ENCODE data around the gene TARBP1.
"Not testable (repeated sequence)": the region's sequence is repeated elsewhere in the genome, so short reads cannot be mapped to it uniquely, and the experiment has no call there.

TARBP1 gene

GRCh38 chr1:234478481-234479309 is at the start of gene TARBP1:
Gene TARBP1, minus strand, starts transcription at chr1:234479179. Its CDS starts 76 bp downstream, at chr1:234479103.
- peak; percentile 56 for DNase-seq (ENCODE audit: low read depth)

- no peak for DNase-seq (ENCODE audit: low read depth)
These were observed 49.3 kb upstream of the TARBP1 start for GRCh38 chr1:234528074-234528865.

GRCh38 chr1:234527346-234527745 is 48.4 kb upstream of the TARBP1 start:
- DNase-seq (ENCODE audit: low read depth), result no peak

- no peak for DNase-seq (ENCODE audit: low read depth)
These were observed 47.9 kb upstream of the TARBP1 start for GRCh38 chr1:234526922-234527321.

- no peak for DNase-seq (ENCODE audit: low read depth)
These were observed 46.3 kb upstream of the TARBP1 start for GRCh38 chr1:234525099-234525799.

- no peak for DNase-seq (ENCODE audit: low read depth)
These were observed 42.9 kb upstream of the TARBP1 start for GRCh38 chr1:234521836-234522235.

GRCh38 chr1:234520908-234521817 is 42.2 kb upstream of the TARBP1 start:
- no peak for DNase-seq (ENCODE audit: low read depth)

GRCh38 chr1:234519506-234519905 is 40.5 kb upstream of the TARBP1 start:
- no peak for DNase-seq (ENCODE audit: low read depth)

GRCh38 chr1:234518876-234519275 is 39.9 kb upstream of the TARBP1 start:
- DNase-seq (ENCODE audit: low read depth), result no peak

GRCh38 chr1:234518086-234518485 is 39.1 kb upstream of the TARBP1 start:
- not testable (repeated sequence) for DNase-seq (ENCODE audit: low read depth)

- DNase-seq (ENCODE audit: low read depth), result no peak
These were observed 38.3 kb upstream of the TARBP1 start for GRCh38 chr1:234517110-234517802.

GRCh38 chr1:234515821-234516241 is 36.9 kb upstream of the TARBP1 start:
- DNase-seq (ENCODE audit: low read depth), result no peak

GRCh38 chr1:234515411-234515810 is 36.4 kb upstream of the TARBP1 start:
- DNase-seq (ENCODE audit: low read depth), result no peak

- no peak for DNase-seq (ENCODE audit: low read depth)
These were observed 33.5 kb upstream of the TARBP1 start for GRCh38 chr1:234512451-234512861.

- no peak for DNase-seq (ENCODE audit: low read depth)
These were observed 30.7 kb upstream of the TARBP1 start for GRCh38 chr1:234509457-234510328.

GRCh38 chr1:234507626-234508387 is 28.8 kb upstream of the TARBP1 start:
- DNase-seq (ENCODE audit: low read depth), result no peak

- no peak for DNase-seq (ENCODE audit: low read depth)
These were observed 28.1 kb upstream of the TARBP1 start for GRCh38 chr1:234507089-234507488.

GRCh38 chr1:234505769-234506102 is 26.8 kb upstream of the TARBP1 start:
- no peak for DNase-seq (ENCODE audit: low read depth)

All from activated T-cell treated with anti-CD3 and anti-CD28 coated beads for 1 hour (primary cell).